Naive thymus-derived CD8-positive, alpha-beta T cell (primary cell): ENCODE results near the gene FRMPD1. TPM values are rescaled to one million over a fixed set of nuclear protein-coding genes. Genes with fewer than 3 reads are reported as not detected.

Experiments
- ATAC-seq, 2 donors: fragments of 150-1000 bp; cut with Tn5 transposase in 1 of 2; sonication (Bioruptor Pico), chemical (Tn5 transposase) in 1 of 2; 1 replicate in 1 of 2; 2 replicates in 1 of 2; pipeline ENCODE4 v1.10.0; 2021; ENCODE audit warnings: mild to moderate bottlenecking in 2 of 2, moderate library complexity in 2 of 2
- POLR2A ChIA-PET: fragments of 350-600 bp; sonication (Branson Sonifier 250); formaldehyde crosslinking; loops from one replicate; lab custom pipeline; 2021; ENCODE audit warnings: antibody characterized with exemption; lab: Charles Lee
- DNase-seq, 10 donors: peaks; one replicate each; pipeline versions ENCODE4 v3.0.0 to v3.0.0-alpha.2; 2020 to 2022
- H3K27ac Mint-ChIP-seq, 10 donors: one replicate each; pipeline ENCODE4 v1.8.0; 2020 to 2022; ENCODE audit warnings: mild to moderate bottlenecking in 10 of 10, mixed read lengths in 10 of 10, moderate library complexity in 4 of 10, inconsistent platforms in 1 of 10
- H3K27me3 Mint-ChIP-seq, 5 donors: one replicate each; pipeline ENCODE4 v1.8.0; 2021 to 2022; ENCODE audit warnings: mixed read lengths in 5 of 5
- H3K36me3 Mint-ChIP-seq, 3 donors: one replicate each; pipeline ENCODE4 v1.8.0; 2020 to 2022; ENCODE audit warnings: mixed read lengths in 3 of 3, mild to moderate bottlenecking in 2 of 3, inconsistent platforms in 1 of 3
- H3K4me1 Mint-ChIP-seq, 4 donors: one replicate each; pipeline ENCODE4 v1.8.0; 2021 to 2022; ENCODE audit warnings: mixed read lengths in 4 of 4
- H3K4me3 Mint-ChIP-seq, 10 donors: one replicate each; pipeline ENCODE4 v1.8.0; 2020 to 2022; ENCODE audit warnings: mild to moderate bottlenecking in 10 of 10, mixed read lengths in 10 of 10, moderate library complexity in 6 of 10, inconsistent platforms in 1 of 10
- H3K9me3 Mint-ChIP-seq, 9 donors: one replicate each; pipeline ENCODE4 v1.8.0; 2020 to 2022; ENCODE audit warnings: mixed read lengths in 9 of 9, mild to moderate bottlenecking in 3 of 9, inconsistent platforms in 1 of 9, moderate library complexity in 1 of 9
- polyA plus RNA-seq, 3 donors: library from polyadenylated mRNA; unstranded; fragments of 300-500 nt; fragmentation: Illumina TruSeq; gene quantifications; one replicate each; pipeline ENCODE4 v1.2.3, GENCODE V29; 2021
- total RNA-seq, 8 experiments: library from RNA in 2 of 8; stranded (reverse) in 2 of 8; gene quantifications; one replicate each; pipeline ENCODE4 v1.2.3 and lab custom pipeline; 2021 to 2026

The FRMPD1 gene
- total and polyA plus RNA-seq, 5 experiments from 2014 or later = not detected

GRCh38 chr9:37639109-37639762, 11.5 kb upstream of the FRMPD1 start:
- Mint-ChIP-seq H3K36me3 (no peaks in the 10 kb centered on the region), H3K27ac (no peak overlapping the region), H3K9me3 (peaks cover 0 to 4% (median 0%) of the 10 kb centered on the region in 9 donors), H3K27me3 (peaks cover 9 to 42% (median 17%) of the 10 kb centered on the region in 5 donors), H3K4me3 (no peak overlapping the region), H3K4me1 (no peaks in the 10 kb centered on the region)
- POLR2A ChIA-PET = no interaction called here
- no peak for ATAC-seq
- DNase-seq = no peak

- Mint-ChIP-seq H3K9me3 (peaks cover 0 to 4% (median 0%) of the 10 kb centered on the region in 9 donors), H3K36me3 (no peaks in the 10 kb centered on the region), H3K27me3 (peaks cover 11 to 48% (median 17%) of the 10 kb centered on the region in 5 donors), H3K27ac (no peak overlapping the region), H3K4me1 (no peaks in the 10 kb centered on the region), H3K4me3 (no peak overlapping the region)
- DNase-seq = no peak
- POLR2A ChIA-PET = no interaction called here
- no peak for ATAC-seq
Observed at GRCh38 chr9:37639841-37640240, 10.9 kb upstream of the FRMPD1 start.

GRCh38 chr9:37640246-37640645, 10.5 kb upstream of the FRMPD1 start:
- Mint-ChIP-seq H3K36me3 (no peaks in the 10 kb centered on the region), H3K27me3 (peaks cover 11 to 51% (median 18%) of the 10 kb centered on the region in 5 donors), H3K4me3 (no peak overlapping the region), H3K27ac (no peak overlapping the region), H3K4me1 (no peaks in the 10 kb centered on the region), H3K9me3 (peaks cover 0 to 4% (median 0%) of the 10 kb centered on the region in 9 donors)
- ATAC-seq (no peak), DNase-seq (no peak)
- POLR2A ChIA-PET = no interaction called here

- no peaks in the 10 kb centered on the region for H3K4me1 Mint-ChIP-seq
Observed at GRCh38 chr9:37641331-37641730, 9.4 kb upstream of the FRMPD1 start.

GRCh38 chr9:37643214-37643613, 7.5 kb upstream of the FRMPD1 start:
- peaks cover 14 to 44% (median 23%) of the 10 kb centered on the region in 5 donors for H3K27me3 Mint-ChIP-seq
- H3K4me1 Mint-ChIP-seq = no peaks in the 10 kb centered on the region
- no peak for ATAC-seq
- POLR2A ChIA-PET = no interaction called here
- DNase-seq = no peak
- no peaks in the 10 kb centered on the region for H3K36me3 Mint-ChIP-seq
- H3K9me3 Mint-ChIP-seq = peaks cover 0 to 4% (median 0%) of the 10 kb centered on the region in 9 donors
- no peak overlapping the region for H3K27ac Mint-ChIP-seq
- H3K4me3 Mint-ChIP-seq = no peak overlapping the region

More at GRCh38 chr9:37641331-37641730, 9.4 kb upstream of the FRMPD1 start:
- H3K36me3 Mint-ChIP-seq = no peaks in the 10 kb centered on the region
- peaks cover 0 to 4% (median 0%) of the 10 kb centered on the region in 9 donors for H3K9me3 Mint-ChIP-seq
- no peak for ATAC-seq
- H3K27me3 Mint-ChIP-seq = peaks cover 11 to 42% (median 14%) of the 10 kb centered on the region in 5 donors
- H3K4me3 Mint-ChIP-seq = no peak overlapping the region
- no peak overlapping the region for H3K27ac Mint-ChIP-seq
- POLR2A ChIA-PET = no interaction called here
- no peak for DNase-seq

GRCh38 chr9:37645903-37646506, 4.7 kb upstream of the FRMPD1 start:
- Mint-ChIP-seq H3K27ac (no peak overlapping the region), H3K36me3 (no peaks in the 10 kb centered on the region), H3K27me3 (peaks cover 26 to 61% (median 37%) of the 10 kb centered on the region in 5 donors), H3K4me1 (peaks cover 3 to 6% (median 5%) of the 10 kb centered on the region in 4 donors), H3K4me3 (no peak overlapping the region), H3K9me3 (peaks cover 0 to 4% (median 0%) of the 10 kb centered on the region in 9 donors)
- no peak for DNase-seq
- ATAC-seq = no peak
- POLR2A ChIA-PET = no interaction called here

- Mint-ChIP-seq H3K4me1 (peaks cover 7 to 15% (median 9%) of the 10 kb centered on the region in 4 donors), H3K9me3 (no peaks in the 10 kb centered on the region), H3K27ac (peak overlapping the region in 1 of 10 donors; percentile 56), H3K27me3 (peaks cover 43 to 75% (median 55%) of the 10 kb centered on the region in 5 donors), H3K4me3 (peak overlapping the region; percentile 76 to 88 (median 84)), H3K36me3 (no peaks in the 10 kb centered on the region)
- peak in 3 of 10 donors; percentile 0 to 48 (median 4) for DNase-seq
- ATAC-seq = no peak
- POLR2A ChIA-PET = interaction anchor here (1.2 kb wide), 1 partner anchor 58 kb away, joined by 4 read pairs; the partner anchor contains the start of gene TOMM5
Observed at GRCh38 chr9:37650299-37650872, 368 bp upstream of the FRMPD1 start.

- Mint-ChIP-seq H3K4me3 (peak overlapping the region in 5 of 10 donors; percentile 24 to 82 (median 78)), H3K27ac (no peak overlapping the region), H3K4me1 (peaks cover 7 to 15% (median 9%) of the 10 kb centered on the region in 4 donors), H3K36me3 (no peaks in the 10 kb centered on the region), H3K27me3 (peaks cover 49 to 76% (median 57%) of the 10 kb centered on the region in 5 donors), H3K9me3 (no peaks in the 10 kb centered on the region)
- POLR2A ChIA-PET = no interaction called here
- DNase-seq (no peak), ATAC-seq (no peak)
Observed at GRCh38 chr9:37652261-37652660, 1.5 kb downstream of the FRMPD1 start.

GRCh38 chr9:37653385-37653784, 2.6 kb downstream of the FRMPD1 start:
- no peak for DNase-seq
- Mint-ChIP-seq H3K9me3 (no peaks in the 10 kb centered on the region), H3K36me3 (no peaks in the 10 kb centered on the region), H3K4me3 (no peak overlapping the region), H3K27me3 (peaks cover 47 to 80% (median 59%) of the 10 kb centered on the region in 5 donors), H3K27ac (no peak overlapping the region), H3K4me1 (peaks cover 7 to 15% (median 9%) of the 10 kb centered on the region in 4 donors)
- POLR2A ChIA-PET = interaction anchor here (0.6 kb wide), 1 partner anchor 468 kb away, joined by 3 read pairs; no protein-coding TSS in a partner anchor
- ATAC-seq = no peak

- ATAC-seq = no peak
- H3K4me3 Mint-ChIP-seq = no peak overlapping the region
- POLR2A ChIA-PET = no interaction called here
- peaks cover 0 to 2% (median 0%) of the 10 kb centered on the region in 4 donors for H3K4me1 Mint-ChIP-seq
- H3K27me3 Mint-ChIP-seq = peaks cover 32 to 60% (median 49%) of the 10 kb centered on the region in 5 donors
- no peaks in the 10 kb centered on the region for H3K9me3 Mint-ChIP-seq
- H3K36me3 Mint-ChIP-seq = no peaks in the 10 kb centered on the region
- no peak overlapping the region for H3K27ac Mint-ChIP-seq
- DNase-seq = no peak
Observed at GRCh38 chr9:37656936-37657335, 6.2 kb downstream of the FRMPD1 start.

GRCh38 chr9:37660691-37661090, 9.9 kb downstream of the FRMPD1 start:
- no peaks in the 10 kb centered on the region for H3K4me1 Mint-ChIP-seq
- H3K9me3 Mint-ChIP-seq = no peaks in the 10 kb centered on the region
- H3K27ac Mint-ChIP-seq = no peak overlapping the region
- H3K36me3 Mint-ChIP-seq = no peaks in the 10 kb centered on the region
- ATAC-seq (no peak), DNase-seq (no peak)
- no peak overlapping the region for H3K4me3 Mint-ChIP-seq
- H3K27me3 Mint-ChIP-seq = peaks cover 18 to 28% (median 19%) of the 10 kb centered on the region in 5 donors
- POLR2A ChIA-PET = no interaction called here

- Mint-ChIP-seq H3K27ac (no peak overlapping the region), H3K27me3 (peaks cover 10 to 38% (median 13%) of the 10 kb centered on the region in 5 donors), H3K9me3 (no peaks in the 10 kb centered on the region), H3K4me1 (no peaks in the 10 kb centered on the region), H3K4me3 (no peak overlapping the region), H3K36me3 (no peaks in the 10 kb centered on the region)
- no peak for DNase-seq
- POLR2A ChIA-PET = no interaction called here
- ATAC-seq = no peak
Observed at GRCh38 chr9:37663926-37664325, 13.2 kb downstream of the FRMPD1 start.

GRCh38 chr9:37667706-37668105, 17.0 kb downstream of the FRMPD1 start:
- Mint-ChIP-seq H3K4me3 (no peak overlapping the region), H3K4me1 (no peaks in the 10 kb centered on the region), H3K36me3 (no peaks in the 10 kb centered on the region), H3K27ac (no peak overlapping the region), H3K9me3 (no peaks in the 10 kb centered on the region), H3K27me3 (peaks cover 17 to 43% (median 26%) of the 10 kb centered on the region in 5 donors)
- POLR2A ChIA-PET = no interaction called here
- DNase-seq = no peak
- ATAC-seq = no peak
